Karpas-422 (cell line): ENCODE measurements around the gene CXXC4. TPM values are rescaled to one million over a fixed set of nuclear protein-coding genes. Genes with fewer than 3 reads are reported as not detected.

Source experiments
- DNase-seq: peaks from one replicate; pipeline ENCODE4 v3.0.0-alpha.2; 2015
- H2AFZ ChIP-seq: fragments of 200-600 bp; sonication (generic); 2 replicates; pipeline ENCODE4 v1.6.1; 2014; ENCODE audit warnings: antibody characterized with exemption, low read length, mixed read lengths
- H3K27ac ChIP-seq: fragments of 200-600 bp; sonication (generic); 2 replicates; pipeline ENCODE4 v1.5.1; 2014; ENCODE audit warnings: mild to moderate bottlenecking, low read length, moderate library complexity
- H3K27me3 ChIP-seq: fragments of 200-600 bp; sonication (generic); 2 replicates; pipeline ENCODE4 v1.6.1; 2014; ENCODE audit warnings: low read length, mixed read lengths
- H3K36me3 ChIP-seq: fragments of 200-600 bp; sonication (generic); 2 replicates; pipeline ENCODE4 v1.6.1; 2014; ENCODE audit warnings: low read length, mixed read lengths; ENCODE audit not compliant: insufficient read depth
- H3K4me1 ChIP-seq: fragments of 200-600 bp; sonication (generic); 2 replicates; pipeline ENCODE4 v1.6.1; 2014; ENCODE audit warnings: mild to moderate bottlenecking, low read length, mixed read lengths
- H3K4me2 ChIP-seq: fragments of 200-600 bp; sonication (generic); 2 replicates; pipeline ENCODE4 v1.6.1; 2014; ENCODE audit warnings: low read length, low read depth, mild to moderate bottlenecking; ENCODE audit not compliant: poor library complexity, severe bottlenecking
- H3K4me3 ChIP-seq: fragments of 200-600 bp; sonication (generic); 2 replicates; pipeline ENCODE4 v1.5.1; 2014; ENCODE audit warnings: mild to moderate bottlenecking, antibody characterized with exemption, low read length, mixed read lengths
- H3K79me2 ChIP-seq: fragments of 200-600 bp; sonication (generic); 2 replicates; pipeline ENCODE4 v1.6.1; 2014; ENCODE audit warnings: mild to moderate bottlenecking, low read length, mixed read lengths
- H3K9ac ChIP-seq: fragments of 200-600 bp; sonication (generic); 2 replicates; pipeline ENCODE4 v1.6.0; 2014; ENCODE audit warnings: low read length
- H3K9me2 ChIP-seq: fragments of 200-600 bp; sonication (generic), shearing (Covaris generic); replicated peaks from 2 replicates; pipeline ENCODE4 v1.6.0; 2014; ENCODE audit warnings: mild to moderate bottlenecking, low read length, moderate library complexity; ENCODE audit not compliant: insufficient read depth
- H3K9me3 ChIP-seq: fragments of 300-700, 200-600 bp; sonication (generic); 2 replicates; pipeline ENCODE4 v1.6.1; 2014; ENCODE audit warnings: low read length, mixed read lengths
- H4K20me1 ChIP-seq: fragments of 200-600 bp; sonication (generic); 2 replicates; pipeline ENCODE4 v1.6.1; 2014; ENCODE audit warnings: mild to moderate bottlenecking, antibody characterized with exemption, low read length, low read depth; ENCODE audit not compliant: insufficient read depth
- total RNA-seq: library from RNA; depleted of rRNA; stranded (reverse); fragments of >200 nt; shearing (Covaris generic); gene quantifications from 2 replicates; pipeline ENCODE4 v1.2.3, GENCODE V29; 2014; ENCODE audit warnings: low replicate concordance

Gene CXXC4
- total RNA-seq, 1 experiment from 2014 or later = not detected

DNA sequence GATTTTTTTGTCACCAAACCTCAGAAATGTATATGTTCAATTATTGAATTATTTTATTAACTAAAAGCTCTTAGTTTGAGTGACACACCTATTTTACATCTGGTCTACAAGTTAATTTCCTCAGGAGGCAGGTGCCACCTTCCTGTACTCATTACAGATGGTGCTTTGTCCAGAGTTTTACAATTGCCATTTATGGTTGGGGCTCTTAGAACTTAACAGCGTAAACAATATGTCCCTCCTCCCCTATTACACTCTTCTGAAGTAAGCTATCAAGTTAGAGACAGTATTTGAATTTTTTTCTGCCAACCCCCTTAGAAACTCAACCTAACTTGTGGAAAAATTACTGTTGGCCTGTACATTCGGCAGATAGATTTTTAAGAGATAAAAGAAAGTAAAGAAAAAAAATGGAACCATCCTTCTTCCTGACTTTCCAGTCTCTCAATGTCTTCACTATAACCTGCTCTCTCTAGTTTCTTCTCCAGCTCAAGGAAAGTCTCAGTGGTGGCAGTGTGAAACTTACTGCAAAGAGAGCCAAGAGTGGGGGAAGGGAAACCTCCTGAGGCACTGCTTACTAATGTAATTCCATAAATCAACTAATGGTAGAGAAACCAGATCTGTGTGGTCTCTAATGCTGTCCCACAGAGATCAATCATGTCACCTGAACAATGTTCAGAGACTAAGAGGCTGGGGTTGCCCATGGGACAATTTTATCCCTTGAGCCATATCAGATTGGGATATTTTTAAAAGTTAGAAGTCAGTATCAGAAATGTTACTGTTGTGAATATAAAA is 7.8 kb downstream of the CXXC4 start:
- no peak overlapping the region for H3K27ac ChIP-seq
- no peaks in the 10 kb centered on the region for H3K36me3 ChIP-seq
- no peak for DNase-seq
- H3K9ac ChIP-seq = no peak overlapping the region
- H3K4me2 ChIP-seq = no peak overlapping the region
- peaks cover 7% of the 10 kb centered on the region for H3K4me1 ChIP-seq
- H4K20me1 ChIP-seq = no peaks in the 10 kb centered on the region
- no peaks in the 10 kb centered on the region for H3K9me2 ChIP-seq
- no peak overlapping the region for H2AFZ ChIP-seq
- H3K79me2 ChIP-seq = no peaks in the 10 kb centered on the region
- no peaks in the 10 kb centered on the region for H3K9me3 ChIP-seq
- no peak overlapping the region for H3K4me3 ChIP-seq
- H3K27me3 ChIP-seq = no peaks in the 10 kb centered on the region

DNA sequence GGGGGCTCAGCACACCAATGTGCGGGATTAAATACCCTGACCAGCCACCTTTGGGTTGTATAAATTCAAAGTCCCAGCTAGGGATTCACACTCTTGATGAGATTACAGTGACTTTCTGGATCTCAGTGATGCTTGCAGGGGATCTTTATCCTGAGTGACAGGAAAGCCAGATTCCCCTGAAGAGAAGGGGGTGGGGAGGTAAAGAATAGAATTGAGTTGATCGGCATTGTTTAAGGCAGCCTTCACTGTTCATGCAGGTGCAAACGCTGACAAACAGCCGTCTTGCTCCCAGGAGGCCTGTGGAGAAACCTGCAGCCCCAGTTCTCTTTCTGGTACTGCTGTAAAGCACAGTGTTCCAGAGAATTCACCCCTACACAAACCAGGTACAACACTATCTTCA is 19.0 kb downstream of the CXXC4 start:
- Histone ChIP-seq H3K9me3 (no peaks in the 10 kb centered on the region), H3K4me3 (no peak overlapping the region), H3K27me3 (no peaks in the 10 kb centered on the region), H3K36me3 (no peaks in the 10 kb centered on the region), H3K27ac (no peak overlapping the region), H4K20me1 (no peaks in the 10 kb centered on the region), H3K9me2 (no peaks in the 10 kb centered on the region), H3K4me1 (no peaks in the 10 kb centered on the region), H3K4me2 (no peak overlapping the region), H2AFZ (no peak overlapping the region), H3K79me2 (no peaks in the 10 kb centered on the region), H3K9ac (no peak overlapping the region)
- DNase-seq = no peak

DNA sequence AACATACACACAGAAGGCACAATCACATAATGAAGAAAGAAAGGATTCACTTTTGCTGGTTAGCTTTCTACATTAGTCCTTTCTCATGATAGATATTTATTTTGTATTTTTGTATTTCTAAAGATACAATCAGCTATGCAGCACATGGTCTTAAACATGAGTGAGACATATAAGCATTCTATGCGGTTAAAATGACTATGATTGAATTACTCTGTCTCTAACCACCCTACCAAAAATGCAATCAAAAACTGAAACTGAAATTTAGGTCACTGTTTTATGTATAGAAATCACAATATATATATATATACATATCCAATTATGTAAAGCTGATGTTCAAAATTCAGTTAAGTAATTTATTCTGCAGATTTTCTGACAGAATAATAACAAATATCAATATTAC is 21.9 kb downstream of the CXXC4 start:
- no peaks in the 10 kb centered on the region for H3K27me3 ChIP-seq
- H3K79me2 ChIP-seq = no peaks in the 10 kb centered on the region
- H3K9me2 ChIP-seq = no peaks in the 10 kb centered on the region
- H3K36me3 ChIP-seq = no peaks in the 10 kb centered on the region
- H3K9me3 ChIP-seq = no peaks in the 10 kb centered on the region
- H4K20me1 ChIP-seq = no peaks in the 10 kb centered on the region
- H3K4me2 ChIP-seq = no peak overlapping the region
- H3K4me1 ChIP-seq = no peaks in the 10 kb centered on the region
- H3K27ac ChIP-seq = no peak overlapping the region
- H3K9ac ChIP-seq = no peak overlapping the region
- no peak overlapping the region for H3K4me3 ChIP-seq
- no peak for DNase-seq
- H2AFZ ChIP-seq = no peak overlapping the region

DNA sequence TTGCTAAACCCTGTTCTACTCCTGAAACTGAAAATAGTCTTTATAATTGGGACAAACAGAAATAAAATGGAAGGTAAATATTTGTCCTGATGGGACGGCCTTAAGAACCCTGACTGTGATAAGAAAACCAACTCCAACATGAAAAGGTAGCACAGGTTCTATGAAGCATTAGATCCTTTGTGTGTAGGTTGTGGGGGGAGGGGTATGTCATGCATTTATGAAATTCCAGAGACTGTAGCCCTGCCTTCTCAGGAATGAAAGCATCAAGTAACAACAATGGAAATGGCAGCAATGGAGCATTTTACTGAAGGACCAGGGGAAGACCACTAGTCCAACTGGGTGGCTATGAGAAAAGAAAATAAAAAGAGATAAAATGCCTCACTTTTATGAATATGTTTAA is 23.9 kb downstream of the CXXC4 start:
- peaks cover 1% of the 10 kb centered on the region; the same call in 1 of the 2 replicates for H3K9me3 ChIP-seq
- DNase-seq = no peak

DNA sequence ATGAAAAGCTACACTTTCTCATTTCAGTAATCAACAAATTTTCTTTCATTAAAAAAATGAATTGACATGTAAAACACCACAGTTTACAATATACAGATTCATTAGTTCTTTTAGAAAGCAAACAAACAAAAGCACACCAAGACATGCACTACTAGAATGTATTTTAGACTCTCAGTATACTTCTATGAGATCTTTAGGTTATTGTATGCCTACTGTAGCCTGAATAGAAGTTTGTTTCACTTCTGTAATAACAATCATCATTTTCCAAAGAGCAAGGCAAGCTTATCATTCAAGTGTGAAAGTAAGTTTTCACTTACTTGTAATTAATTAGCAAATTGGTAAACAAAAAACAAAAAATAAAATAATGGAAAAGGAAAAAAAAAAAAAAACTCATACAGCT is 24.9 kb downstream of the CXXC4 start:
- Histone ChIP-seq H3K27me3 (no peaks in the 10 kb centered on the region), H3K9ac (no peak overlapping the region), H4K20me1 (no peaks in the 10 kb centered on the region), H3K9me3 (peaks cover 2% of the 10 kb centered on the region; the same call in 1 of the 2 replicates), H3K9me2 (0 out of 2 replicates have a peak, but pooled peaks cover 5% of the 10 kb centered on the region), H3K4me2 (no peak overlapping the region), H3K79me2 (no peaks in the 10 kb centered on the region), H3K4me3 (no peak overlapping the region), H2AFZ (no peak overlapping the region), H3K27ac (no peak overlapping the region), H3K4me1 (no peaks in the 10 kb centered on the region), H3K36me3 (no peaks in the 10 kb centered on the region)
- DNase-seq = no peak

More for the DNA sequence above, 23.9 kb downstream of the CXXC4 start:
- H3K4me1 ChIP-seq = no peaks in the 10 kb centered on the region
- H3K9ac ChIP-seq = no peak overlapping the region
- H3K9me2 ChIP-seq = no peaks in the 10 kb centered on the region
- no peak overlapping the region for H3K27ac ChIP-seq
- H3K79me2 ChIP-seq = no peaks in the 10 kb centered on the region
- H3K27me3 ChIP-seq = no peaks in the 10 kb centered on the region
- no peak overlapping the region for H3K4me3 ChIP-seq
- H2AFZ ChIP-seq = no peak overlapping the region
- H4K20me1 ChIP-seq = no peaks in the 10 kb centered on the region
- H3K36me3 ChIP-seq = no peaks in the 10 kb centered on the region
- no peak overlapping the region for H3K4me2 ChIP-seq

DNA sequence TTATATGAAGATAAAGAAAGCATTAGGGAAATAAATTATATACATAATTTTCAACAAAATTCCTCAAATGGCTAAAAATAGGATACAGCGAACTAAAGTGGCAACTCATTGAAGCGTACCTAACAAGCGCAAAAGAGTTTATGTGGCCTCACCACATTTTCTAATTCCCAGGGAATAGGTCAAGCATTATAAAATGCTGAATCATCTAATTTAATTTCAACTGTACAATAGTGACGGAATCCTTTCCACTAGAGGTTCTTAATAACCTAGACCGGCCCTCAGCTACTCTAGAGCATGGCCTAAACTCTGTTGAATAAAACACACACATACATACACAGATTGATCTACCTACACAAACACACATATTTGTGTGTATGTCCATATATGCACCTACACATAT is 29.1 kb downstream of the CXXC4 start:
- Histone ChIP-seq H3K9me2 (0 out of 2 replicates have a peak, but pooled peaks cover 5% of the 10 kb centered on the region), H4K20me1 (no peaks in the 10 kb centered on the region), H3K27ac (no peak overlapping the region), H3K4me2 (no peak overlapping the region), H3K9ac (no peak overlapping the region), H3K9me3 (peaks cover 2% of the 10 kb centered on the region; the same call in 1 of the 2 replicates), H3K4me1 (no peaks in the 10 kb centered on the region), H3K36me3 (no peaks in the 10 kb centered on the region), H2AFZ (no peak overlapping the region), H3K79me2 (no peaks in the 10 kb centered on the region), H3K4me3 (no peak overlapping the region), H3K27me3 (no peaks in the 10 kb centered on the region)
- no peak for DNase-seq

DNA sequence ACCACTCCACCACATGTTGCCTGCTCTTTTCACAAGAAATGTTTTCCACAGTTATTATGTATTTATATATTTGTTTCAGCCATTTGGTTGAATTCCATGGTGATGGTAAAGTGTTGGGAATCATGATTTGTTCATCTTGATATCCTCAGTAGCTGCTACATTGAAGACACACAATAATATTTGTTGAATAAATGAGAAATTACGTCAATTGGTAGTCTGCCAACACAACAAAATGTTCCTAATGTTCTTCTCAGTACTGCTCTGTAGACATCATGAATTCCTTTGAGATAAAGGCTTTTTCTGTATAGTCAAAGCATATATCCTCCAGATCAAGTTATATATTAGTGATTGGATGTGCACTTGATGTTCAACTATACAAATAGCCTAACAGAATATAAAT is 29.5 kb downstream of the CXXC4 start:
- no peaks in the 10 kb centered on the region for H4K20me1 ChIP-seq
- H3K27me3 ChIP-seq = no peaks in the 10 kb centered on the region
- no peak overlapping the region for H2AFZ ChIP-seq
- H3K4me1 ChIP-seq = no peaks in the 10 kb centered on the region
- peaks cover 2% of the 10 kb centered on the region; the same call in 1 of the 2 replicates for H3K9me3 ChIP-seq
- H3K4me2 ChIP-seq = no peak overlapping the region
- H3K9ac ChIP-seq = no peak overlapping the region
- H3K27ac ChIP-seq = no peak overlapping the region
- H3K36me3 ChIP-seq = no peaks in the 10 kb centered on the region
- H3K79me2 ChIP-seq = no peaks in the 10 kb centered on the region
- DNase-seq = no peak
- peaks cover 5% of the 10 kb centered on the region; the same call in 1 of the 2 replicates for H3K9me2 ChIP-seq
- H3K4me3 ChIP-seq = no peak overlapping the region

DNA sequence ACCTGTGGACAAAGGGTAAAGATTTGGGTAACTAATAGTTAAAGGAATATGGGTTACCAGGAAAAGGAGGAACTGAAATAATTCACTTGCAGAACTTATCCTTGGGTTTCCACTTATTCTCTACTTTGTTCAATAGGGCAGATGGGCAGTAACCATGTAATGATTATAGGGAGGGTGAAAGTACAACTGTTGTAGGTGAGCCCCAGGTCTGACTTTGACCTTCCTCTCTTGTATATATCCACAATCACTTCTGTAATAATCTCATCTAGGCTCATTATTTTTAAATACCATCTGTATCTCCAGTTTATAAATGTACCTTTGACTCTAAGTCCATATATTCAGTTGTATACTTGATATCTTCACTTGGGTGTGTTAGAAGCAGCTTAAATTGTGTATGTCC is 32.1 kb downstream of the CXXC4 start:
- Histone ChIP-seq H3K27ac (no peak overlapping the region), H3K79me2 (no peaks in the 10 kb centered on the region), H3K36me3 (no peaks in the 10 kb centered on the region), H3K27me3 (no peaks in the 10 kb centered on the region), H4K20me1 (no peaks in the 10 kb centered on the region), H3K4me3 (no peak overlapping the region), H3K4me1 (no peaks in the 10 kb centered on the region), H2AFZ (no peak overlapping the region), H3K9me2 (peaks cover 5% of the 10 kb centered on the region; the same call in 1 of the 2 replicates), H3K9me3 (peaks cover 2% of the 10 kb centered on the region; the same call in 1 of the 2 replicates), H3K9ac (no peak overlapping the region), H3K4me2 (no peak overlapping the region)
- DNase-seq = no peak
